B cell (primary cell): ENCODE data around the gene TMEM185B. TPM values are rescaled to one million over a fixed set of nuclear protein-coding genes. Genes with fewer than 3 reads are reported as not detected.

Experiments used
- ATAC-seq: fragments of 200-7000 bp; cut with Tn5 transposase; one replicate; pipeline ENCODE4 v1.10.0; 2021; ENCODE audit warnings: low read depth, mild to moderate bottlenecking, moderate number of reproducible peaks, moderate library complexity
- CTCF ChIA-PET: fragments of 350-600 bp; sonication (Branson Sonifier 250); formaldehyde crosslinking; loops from one replicate; lab custom pipeline; 2021; ENCODE audit warnings: antibody characterized with exemption, inconsistent platforms; lab: Charles Lee
- POLR2A ChIA-PET: fragments of 350-600 bp; sonication (Branson Sonifier 250); formaldehyde crosslinking; loops from one replicate; lab custom pipeline; 2021; ENCODE audit warnings: antibody characterized with exemption; lab: Charles Lee
- DNase-seq: peaks from one replicate; pipeline ENCODE4 v3.0.0; 2013
- H2AFZ ChIP-seq: 2 replicates; pipeline ENCODE4 v1.6.1; 2012; ENCODE audit warnings: mild to moderate bottlenecking, low read depth, low read length; ENCODE audit not compliant: insufficient read depth, poor library complexity, severe bottlenecking
- H3K27ac ChIP-seq, 2 donors: 1 replicate in 1 of 2; 2 replicates in 1 of 2; pipeline ENCODE4 v1.5.1; 2012 to 2013; ENCODE audit warnings: low read length in 2 of 2, mild to moderate bottlenecking in 2 of 2, moderate library complexity in 1 of 2
- H3K27me3 ChIP-seq, 4 experiments: fragments of 200-600 bp in 1 of 4; sonication (generic) in 1 of 4; replicated peaks in 1 of 4; 1 replicate in 2 of 4; 2 replicates in 2 of 4; pipeline versions ENCODE4 v1.6.1 to v1.7.0; 2013 to 2016; ENCODE audit warnings: low read length in 3 of 4, mild to moderate bottlenecking in 2 of 4, mixed read lengths in 1 of 4, moderate library complexity in 1 of 4; ENCODE audit not compliant: insufficient read depth in 4 of 4, control insufficient read depth in 3 of 4; ENCODE audit errors: control extremely low read depth in 1 of 4
- H3K36me3 ChIP-seq, 2 experiments: replicated peaks in 1 of 2; 1 replicate in 1 of 2; 2 replicates in 1 of 2; pipeline versions ENCODE4 v1.6.1 to v1.7.1; 2013; ENCODE audit warnings: low read length in 1 of 2; ENCODE audit not compliant: insufficient read depth in 2 of 2, control insufficient read depth in 1 of 2; ENCODE audit errors: control extremely low read depth in 1 of 2, extremely low read depth in 1 of 2
- H3K4me1 ChIP-seq, 2 donors: fragments of 200-600 bp in 1 of 2; sonication (generic) in 1 of 2; 1 replicate in 1 of 2; 2 replicates in 1 of 2; pipeline versions ENCODE4 v1.5.1 to v1.6.1; 2013 to 2017; ENCODE audit warnings: low read length in 2 of 2; ENCODE audit not compliant: control insufficient read depth in 2 of 2, insufficient read depth in 2 of 2
- H3K4me2 ChIP-seq: replicated peaks from 2 replicates; pipeline ENCODE3; 2012; ENCODE audit warnings: mild to moderate bottlenecking, low read depth, low read length; ENCODE audit not compliant: poor library complexity, severe bottlenecking
- H3K4me3 ChIP-seq, 5 experiments: fragments of 200-600 bp in 1 of 5; sonication (generic) in 1 of 5; 1 replicate in 3 of 5; 2 replicates in 2 of 5; pipeline versions ENCODE4 v1.5.1 to v1.7.0; 2011 to 2016; ENCODE audit warnings: low read length in 4 of 5, mild to moderate bottlenecking in 4 of 5, low read depth in 2 of 5, control low read depth in 1 of 5, moderate library complexity in 1 of 5; ENCODE audit not compliant: insufficient read depth in 1 of 5; ENCODE audit errors: control extremely low read depth in 1 of 5, extremely low read depth in 1 of 5
- H3K79me2 ChIP-seq: fragments of 200-600 bp; sonication (generic); one replicate; pipeline ENCODE4 v1.6.0; 2016; ENCODE audit warnings: low read length; ENCODE audit not compliant: control insufficient read depth, insufficient read depth
- H3K9ac ChIP-seq: fragments of 200-600 bp; sonication (generic); 2 replicates; pipeline ENCODE4 v1.6.1; 2017; ENCODE audit warnings: mild to moderate bottlenecking, low read length, moderate library complexity
- H3K9me3 ChIP-seq, 3 donors: one replicate each; pipeline versions ENCODE4 v1.6.1 to v1.7.1; 2013; ENCODE audit warnings: low read length in 2 of 3; ENCODE audit not compliant: control insufficient read depth in 2 of 3, insufficient read depth in 1 of 3; ENCODE audit errors: control extremely low read depth in 1 of 3
- H4K20me1 ChIP-seq: 2 replicates; pipeline ENCODE4 v1.6.0; 2012; ENCODE audit warnings: mild to moderate bottlenecking, low read length; ENCODE audit not compliant: insufficient read depth, control insufficient read depth, poor library complexity, severe bottlenecking
- H3K27ac Mint-ChIP-seq: one replicate; pipeline ENCODE4 v1.8.0; 2021; ENCODE audit warnings: mixed read lengths
- H3K27me3 Mint-ChIP-seq: one replicate; pipeline ENCODE4 v1.8.0; 2021; ENCODE audit warnings: mixed read lengths
- H3K4me1 Mint-ChIP-seq: one replicate; pipeline ENCODE4 v1.8.0; 2021; ENCODE audit warnings: mixed read lengths
- H3K4me3 Mint-ChIP-seq: one replicate; pipeline ENCODE4 v1.8.0; 2021; ENCODE audit warnings: mixed read lengths
- H3K9me3 Mint-ChIP-seq: one replicate; pipeline ENCODE4 v1.8.0; 2022; ENCODE audit warnings: mixed read lengths; ENCODE audit not compliant: insufficient read depth
- EZH2 ChIP-seq: IDR thresholded peaks from 2 replicates; pipeline ENCODE4 v1.6.1; 2012; ENCODE audit warnings: borderline replicate concordance, low read depth, mild to moderate bottlenecking, moderate library complexity, low read length; ENCODE audit not compliant: insufficient read depth, poor library complexity, severe bottlenecking
- WGBS: methylation state at CpG from one replicate; pipeline ENCODE4 v1.1.5; 2013; ENCODE audit warnings: missing lambda C conversion rate; ENCODE audit not compliant: insufficient coverage; 5-methylcytosine and 5-hydroxymethylcytosine counted together
- intact Hi-C: fragments of 100-400 bp; cut with micrococcal nuclease; formaldehyde crosslinking; loops from one replicate; pipeline ENCODE4 v1.10.0; 2022
- polyA plus RNA-seq: library from polyadenylated mRNA; depleted of rRNA; stranded (reverse); fragments of >200 nt; gene quantifications from 2 replicates; pipeline ENCODE4 v1.2.3, GENCODE V29; 2012
- total RNA-seq, 2 donors: library from RNA; stranded (reverse); fragments of 120-200 nt in 1 of 2; gene quantifications; 1 replicate in 1 of 2; 2 replicates in 1 of 2; pipeline versions ENCODE4 v1.2.3 to v1.2.4, GENCODE V29; 2013 to 2022
- TF ChIP-seq, protein P1 (sequence below): fragments of 200-600 bp; IDR thresholded peaks from one replicate; pipeline ENCODE4 v1.8.0; 2022; ENCODE audit warnings: antibody characterized with exemption, mild to moderate bottlenecking

The TMEM185B gene
- total and polyA plus RNA-seq, 2 donors (not counting 1 experiment from before 2014, with no cell fraction given), result 29.6 to 36.4 TPM

- Mint-ChIP-seq H3K4me3 (no peak overlapping the region), H3K9me3 (peaks cover 3% of the 10 kb centered on the region), H3K27me3 (peaks cover 14% of the 10 kb centered on the region), H3K4me1 (peaks cover 9% of the 10 kb centered on the region), H3K27ac (no peak overlapping the region)
- CTCF ChIA-PET, result no interaction called here
- WGBS, result 51% methylated on average over 9 of the region's 15 CpGs
- no peak overlapping the region for H2AFZ ChIP-seq
- no peaks in the 10 kb centered on the region for H3K36me3 ChIP-seq
- H3K27ac ChIP-seq, result no peak overlapping the region
- ATAC-seq, result no peak
- no peak overlapping the region for H3K4me2 ChIP-seq
- peaks cover 0 to 9% (median under 1%) of the 10 kb centered on the region in 4 experiments for H3K27me3 ChIP-seq
- intact Hi-C loops, result no loop called here
- no peak for TF ChIP-seq EZH2
- TF ChIP-seq, protein P1, sequence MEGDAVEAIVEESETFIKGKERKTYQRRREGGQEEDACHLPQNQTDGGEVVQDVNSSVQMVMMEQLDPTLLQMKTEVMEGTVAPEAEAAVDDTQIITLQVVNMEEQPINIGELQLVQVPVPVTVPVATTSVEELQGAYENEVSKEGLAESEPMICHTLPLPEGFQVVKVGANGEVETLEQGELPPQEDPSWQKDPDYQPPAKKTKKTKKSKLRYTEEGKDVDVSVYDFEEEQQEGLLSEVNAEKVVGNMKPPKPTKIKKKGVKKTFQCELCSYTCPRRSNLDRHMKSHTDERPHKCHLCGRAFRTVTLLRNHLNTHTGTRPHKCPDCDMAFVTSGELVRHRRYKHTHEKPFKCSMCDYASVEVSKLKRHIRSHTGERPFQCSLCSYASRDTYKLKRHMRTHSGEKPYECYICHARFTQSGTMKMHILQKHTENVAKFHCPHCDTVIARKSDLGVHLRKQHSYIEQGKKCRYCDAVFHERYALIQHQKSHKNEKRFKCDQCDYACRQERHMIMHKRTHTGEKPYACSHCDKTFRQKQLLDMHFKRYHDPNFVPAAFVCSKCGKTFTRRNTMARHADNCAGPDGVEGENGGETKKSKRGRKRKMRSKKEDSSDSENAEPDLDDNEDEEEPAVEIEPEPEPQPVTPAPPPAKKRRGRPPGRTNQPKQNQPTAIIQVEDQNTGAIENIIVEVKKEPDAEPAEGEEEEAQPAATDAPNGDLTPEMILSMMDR, result no peak
- no peak overlapping the region for H3K9ac ChIP-seq
- H3K79me2 ChIP-seq, result no peaks in the 10 kb centered on the region
- POLR2A ChIA-PET, result no interaction called here
- no peak for DNase-seq
- peaks cover 11 to 12% of the 10 kb centered on the region in 2 donors for H3K4me1 ChIP-seq
- H3K9me3 ChIP-seq, result peaks cover 0 to 12% (median 0%) of the 10 kb centered on the region in 3 donors
- no peaks in the 10 kb centered on the region for H4K20me1 ChIP-seq
- no peak overlapping the region for H3K4me3 ChIP-seq
These were observed 22.5 kb upstream of the TMEM185B start for GRCh38 chr2:120245520-120246332.
